Stimulated activated CD4-positive, alpha-beta T cell treated with anti-CD3 and anti-CD28 coated beads, Interleukin-12 subunit alpha, Interleukin-12 subunit beta, amount 100 ng/mL, for 4 hours (primary cell): Measurements from ENCODE around the gene ANKRD6.
"Not testable (repeated sequence)": the region's sequence is repeated elsewhere in the genome, so short reads cannot be mapped to it uniquely, and the experiment has no call there.

Experiments used
- DNase-seq: peaks from one replicate; pipeline ENCODE4 v3.0.0-alpha.2; 2020

Gene ANKRD6

DNA sequence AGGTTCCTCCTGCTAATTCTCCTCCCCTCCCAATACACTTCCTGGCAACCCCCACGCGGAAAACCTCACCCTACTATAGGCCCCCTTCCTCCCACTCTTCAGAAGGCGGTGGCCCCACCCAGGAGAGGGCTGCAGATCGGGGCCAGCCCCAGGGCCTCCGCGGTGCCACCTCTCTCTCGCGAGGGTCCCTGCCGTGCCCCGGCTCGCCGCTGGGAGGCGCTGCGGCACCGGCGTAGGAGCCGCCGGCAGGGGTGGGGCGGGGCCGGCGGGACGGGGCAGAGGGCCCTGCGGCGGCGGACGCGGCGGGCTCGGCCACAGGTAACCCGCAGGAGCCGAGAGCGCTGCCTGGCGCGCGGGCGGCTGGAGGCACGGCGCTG is at the start of gene ANKRD6:
ANKRD6 (plus strand) TSS at position 278 of the 377 bp plus-strand sequence. CDS start 133,825 bp downstream, outside the sequence.
- DNase-seq, result peak; percentile 84

DNA sequence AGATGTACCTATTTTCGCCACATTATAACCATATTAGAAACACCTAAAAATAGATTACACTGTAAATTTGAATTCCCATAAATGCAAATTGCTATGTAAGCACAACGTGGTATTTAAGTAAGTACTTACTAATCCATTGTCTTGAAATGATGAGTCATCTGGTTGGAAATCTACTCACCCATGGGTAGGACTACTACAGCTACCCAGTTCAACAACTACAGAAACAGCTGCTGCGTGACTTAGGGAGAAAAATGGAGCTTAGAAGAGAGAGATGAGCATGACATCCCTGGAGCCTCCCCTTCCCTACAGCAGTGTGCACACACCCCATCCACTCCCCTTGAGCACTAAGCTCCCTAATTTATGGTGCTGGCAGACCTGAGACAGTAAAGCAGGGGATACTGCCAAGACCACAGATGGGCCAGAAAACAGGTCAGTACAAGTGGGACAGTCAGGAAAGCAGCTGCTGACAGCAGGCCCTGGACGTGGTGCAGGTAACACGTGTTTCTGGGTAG is 47.7 kb upstream of the ANKRD6 start:
- DNase-seq, result no peak

DNA sequence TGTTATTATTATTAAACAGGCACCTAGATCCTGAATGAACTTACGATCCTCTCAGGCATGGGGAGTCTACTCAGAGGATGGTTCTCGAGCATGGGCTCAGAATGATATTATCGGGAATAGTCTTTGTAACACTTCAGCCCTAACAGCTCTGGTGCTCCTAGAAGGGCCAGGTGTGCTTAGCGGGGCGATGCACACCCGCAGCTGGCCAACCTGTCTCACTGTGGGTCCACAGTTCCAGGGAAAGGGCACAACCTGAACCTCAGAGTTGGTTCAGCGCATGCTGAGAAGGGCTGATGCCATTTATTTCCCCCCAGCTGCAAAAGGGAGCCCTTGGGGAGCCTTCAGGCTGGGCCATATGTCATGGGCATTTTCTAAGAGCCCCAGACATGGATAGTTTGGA is 47.1 kb upstream of the ANKRD6 start:
- DNase-seq, result no peak

DNA sequence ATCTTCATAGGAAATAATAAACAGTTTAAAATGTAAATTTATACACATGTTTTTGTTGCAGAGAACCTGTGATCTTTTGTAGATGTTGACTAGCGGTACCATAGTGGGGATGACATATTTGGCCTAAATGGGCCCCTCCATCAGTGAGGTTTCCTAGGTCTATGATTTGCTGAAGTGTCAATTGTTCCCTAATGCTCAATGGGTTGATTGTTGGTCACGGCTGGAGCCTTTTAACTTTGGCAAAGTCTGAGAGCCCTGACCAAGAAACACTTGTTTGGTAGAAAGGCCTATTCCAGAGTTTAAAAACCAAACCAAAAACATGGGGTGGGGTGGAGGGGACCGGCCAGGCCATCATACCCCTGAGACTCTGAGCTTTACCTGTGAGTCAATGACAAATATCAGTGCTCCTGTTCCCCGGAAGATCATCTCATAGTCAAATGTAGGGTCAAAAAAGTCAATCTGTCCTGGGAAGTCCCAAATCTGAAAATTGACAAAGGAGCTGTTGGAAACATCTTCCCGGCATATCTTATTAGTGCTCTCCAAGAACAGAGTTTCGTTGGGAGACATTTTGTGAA is 45.9 kb upstream of the ANKRD6 start:
- DNase-seq, result no peak

DNA sequence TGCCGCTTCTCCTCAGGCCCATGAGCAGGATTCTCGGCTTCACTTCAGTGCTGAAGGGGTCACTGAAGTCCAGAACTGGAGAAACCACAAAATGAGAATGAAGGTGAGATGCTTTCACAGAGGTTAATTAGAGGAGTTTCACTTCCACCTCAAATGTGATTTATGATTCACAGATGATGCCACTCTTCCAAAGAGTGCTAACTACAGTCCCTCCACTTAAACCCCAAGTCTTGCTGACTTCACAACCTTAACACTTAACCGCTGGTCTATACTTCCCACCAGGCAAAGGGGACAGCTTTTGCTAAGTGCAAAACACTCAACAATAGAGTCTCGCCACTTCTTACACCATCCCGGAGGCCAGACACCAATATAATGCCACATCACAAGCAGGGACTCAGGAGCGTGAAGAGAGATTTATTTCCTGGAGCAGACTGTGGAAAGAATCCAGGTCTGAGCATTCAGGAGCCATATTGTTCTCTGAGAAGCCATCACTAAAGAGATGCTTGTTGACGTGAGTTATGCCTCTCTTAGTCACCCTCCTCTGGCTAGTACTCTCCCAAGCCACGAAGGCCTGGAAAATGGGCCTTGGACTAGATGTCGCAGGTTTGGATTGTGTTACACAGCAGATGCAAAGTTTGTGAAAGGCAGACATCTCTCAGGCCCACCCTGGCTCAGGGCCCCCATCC is 45.3 kb upstream of the ANKRD6 start:
- no peak for DNase-seq

DNA sequence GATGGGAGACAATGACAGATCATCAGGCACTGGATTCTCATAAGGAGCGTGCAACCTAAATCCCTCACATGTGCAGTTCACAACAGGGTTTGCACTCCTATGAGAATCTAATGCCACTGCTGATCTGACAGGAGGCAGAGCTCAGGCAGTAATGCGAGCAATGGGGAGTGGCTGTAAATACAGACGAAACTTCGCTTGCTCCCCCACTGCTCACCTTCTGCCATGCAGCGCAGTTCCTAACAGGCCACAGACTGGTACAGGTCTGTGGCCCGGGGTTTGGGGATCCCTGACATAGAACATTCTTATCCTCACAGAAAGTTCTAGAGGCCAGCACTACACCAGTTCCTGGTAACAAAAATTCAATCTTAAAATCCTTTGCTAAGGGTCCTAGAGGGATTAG is 44.1 kb upstream of the ANKRD6 start:
- DNase-seq, result no peak

DNA sequence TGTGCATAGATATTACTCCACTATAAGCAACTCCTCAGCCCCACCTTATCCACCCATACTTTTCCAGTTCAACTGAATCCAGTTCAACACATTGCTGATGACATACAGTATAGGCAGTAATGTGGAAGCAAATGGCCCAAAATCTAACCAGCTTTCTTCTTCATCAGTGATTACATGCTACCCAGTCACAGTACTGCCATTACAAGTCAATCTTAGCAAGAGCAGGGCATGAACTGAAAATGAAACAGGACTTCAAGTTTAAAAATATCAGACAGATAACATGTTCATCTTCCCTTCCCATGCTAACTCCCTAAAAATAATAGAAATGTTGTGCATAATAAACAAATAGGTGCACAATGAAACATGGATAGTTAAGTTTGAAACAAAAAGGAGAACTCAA is 40.1 kb upstream of the ANKRD6 start:
- DNase-seq, result no peak

DNA sequence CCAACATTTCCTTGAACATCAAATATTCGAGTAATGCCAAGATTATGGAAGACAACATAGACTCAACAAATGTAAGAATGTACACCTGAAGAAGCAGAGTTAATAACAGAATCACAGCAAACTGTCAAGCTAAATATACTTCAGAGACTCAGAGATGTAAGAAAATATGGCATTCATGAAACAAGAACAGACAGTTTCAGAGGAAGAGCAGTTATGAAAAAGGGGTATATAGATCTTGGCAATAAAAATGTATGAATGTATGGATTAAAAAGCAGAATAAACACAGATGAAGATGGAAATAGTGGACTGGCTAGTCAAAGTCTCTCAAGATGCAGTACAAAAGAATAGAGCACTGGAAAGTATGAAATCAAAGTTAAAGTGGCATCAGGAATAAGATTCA is 39.3 kb upstream of the ANKRD6 start:
- no peak for DNase-seq

DNA sequence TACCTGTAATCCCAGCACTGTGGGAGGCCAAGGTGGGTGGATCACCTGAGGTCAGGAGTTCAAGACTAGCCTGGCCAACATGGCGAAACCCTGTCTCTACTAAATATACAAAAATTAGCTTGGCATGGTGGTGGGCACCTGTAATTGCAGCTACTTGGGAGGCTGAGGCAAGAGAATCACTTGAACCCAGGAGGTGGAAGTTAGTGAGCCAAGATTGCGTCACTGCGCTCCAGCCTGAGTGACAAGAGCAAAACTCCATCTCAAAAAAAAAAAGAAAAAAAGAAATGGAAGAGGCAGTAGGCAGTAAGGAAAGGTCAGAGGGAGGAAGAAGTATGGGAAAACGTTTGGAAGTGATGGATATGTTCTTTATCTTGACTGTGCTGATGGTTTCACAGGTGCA is 35.1 kb upstream of the ANKRD6 start:
- DNase-seq, result not testable (repeated sequence)

DNA sequence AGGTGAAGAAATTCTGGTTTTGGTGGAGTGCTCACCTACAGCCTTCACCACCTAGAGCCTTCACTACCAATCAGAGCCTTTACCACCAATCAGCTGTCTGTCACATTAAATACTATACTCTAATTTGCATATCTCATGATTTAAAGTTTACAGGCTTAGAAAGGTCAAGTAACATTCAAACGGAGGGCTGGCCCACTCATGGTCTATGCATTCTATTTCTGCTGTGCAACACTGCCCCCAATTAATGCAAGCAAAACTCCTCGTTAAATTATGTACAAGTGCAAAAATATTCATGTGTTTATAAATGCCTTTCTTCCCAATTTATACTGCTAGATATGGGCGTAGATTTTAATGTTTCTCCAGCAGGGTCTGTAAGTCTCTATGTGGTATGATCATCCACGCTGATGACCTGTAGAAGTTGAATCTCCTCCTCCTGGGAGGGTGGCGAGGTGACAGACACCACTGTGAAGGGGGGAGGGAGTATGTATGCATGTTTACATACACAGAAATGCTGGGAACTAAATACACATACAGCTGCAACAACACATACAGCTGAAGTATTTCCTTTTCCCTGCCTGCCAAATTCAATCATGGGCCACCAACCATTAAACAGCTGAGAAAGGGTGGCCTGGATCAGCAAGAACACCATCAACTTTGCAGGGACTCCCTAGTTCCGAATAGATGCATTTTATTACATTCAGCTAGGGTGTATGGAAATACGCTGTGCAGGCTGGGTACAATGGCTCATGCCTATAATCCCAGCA is 34.0 kb upstream of the ANKRD6 start:
- no peak for DNase-seq

DNA sequence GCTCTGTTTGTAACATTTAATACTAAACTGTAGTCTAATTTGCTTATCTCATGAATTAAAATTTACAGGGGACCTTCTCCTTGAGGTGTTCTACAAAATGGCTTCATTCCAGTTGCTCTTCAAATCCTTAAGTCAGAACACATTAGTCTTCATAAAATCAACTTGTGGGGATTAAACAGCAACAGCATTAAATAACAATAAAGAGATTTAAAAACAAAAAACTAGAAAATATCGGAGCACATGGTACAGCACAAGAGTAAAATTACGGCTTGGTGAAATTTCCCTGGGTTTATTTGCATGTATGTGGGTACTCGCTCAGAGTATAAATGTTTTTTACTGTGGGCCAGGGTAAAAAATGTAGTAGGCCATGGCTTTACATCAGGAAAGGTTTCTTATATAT is 32.9 kb upstream of the ANKRD6 start:
- DNase-seq, result no peak

DNA sequence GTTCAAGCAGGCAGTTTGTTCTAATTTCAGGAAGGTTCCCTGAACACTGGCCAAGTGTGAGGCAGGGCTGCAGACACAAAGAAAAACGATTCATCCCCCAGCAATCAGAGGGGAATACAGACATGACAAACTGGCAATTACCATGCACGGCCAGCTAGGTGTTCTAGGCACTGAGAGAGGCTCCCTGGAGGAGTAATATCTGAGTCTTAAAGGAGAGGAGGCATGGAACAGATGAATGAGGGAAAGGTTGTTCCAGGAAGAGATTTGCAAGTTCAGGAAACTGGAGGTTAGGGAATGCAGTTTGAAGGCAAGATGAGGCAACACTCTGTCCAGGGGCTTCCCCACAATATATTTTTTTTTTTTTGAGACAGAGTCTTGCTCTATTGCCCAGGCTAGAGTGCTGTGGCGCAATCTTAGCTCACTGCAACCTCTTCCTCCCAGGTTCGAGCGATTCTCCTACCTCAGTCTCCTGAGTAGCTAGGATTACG is 32.0 kb upstream of the ANKRD6 start:
- DNase-seq, result no peak

DNA sequence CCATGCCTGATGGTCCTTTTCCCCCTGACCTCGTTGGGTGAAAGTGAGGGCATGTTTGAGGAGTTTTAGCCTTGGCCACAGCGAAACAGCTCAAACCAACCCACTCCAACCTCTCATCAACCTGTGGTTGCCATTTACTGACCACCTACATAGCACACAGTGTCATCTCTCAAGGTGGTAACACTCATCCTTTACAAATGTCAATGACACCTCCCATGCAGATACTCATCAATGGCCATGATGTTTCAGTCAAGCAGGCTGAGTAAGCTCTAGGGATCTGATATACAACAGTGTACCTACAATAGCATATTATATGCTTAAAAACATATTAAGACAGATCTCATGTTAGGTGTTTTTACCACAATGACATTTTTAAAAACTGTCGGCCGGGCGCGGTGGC is 30.2 kb upstream of the ANKRD6 start:
- DNase-seq, result no peak

DNA sequence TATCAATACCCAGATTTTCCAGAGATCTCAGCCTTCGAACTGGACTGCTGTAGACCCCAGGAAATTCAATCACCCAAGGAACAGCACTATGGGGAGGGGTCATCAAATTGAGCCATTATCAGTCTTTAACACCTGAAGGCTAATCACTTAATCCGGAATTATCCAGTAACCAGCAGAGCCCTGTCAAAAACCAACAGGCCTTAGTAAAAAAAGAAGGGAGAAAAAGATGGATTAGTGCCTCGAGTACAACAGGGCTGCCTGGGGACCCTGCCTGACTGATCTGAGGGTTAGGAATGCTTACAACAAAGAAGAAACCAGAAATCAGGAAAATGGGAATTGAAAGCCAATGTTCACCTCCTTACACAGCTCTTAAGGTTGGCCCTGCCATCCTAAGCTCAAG is 28.4 kb upstream of the ANKRD6 start:
- DNase-seq, result no peak

DNA sequence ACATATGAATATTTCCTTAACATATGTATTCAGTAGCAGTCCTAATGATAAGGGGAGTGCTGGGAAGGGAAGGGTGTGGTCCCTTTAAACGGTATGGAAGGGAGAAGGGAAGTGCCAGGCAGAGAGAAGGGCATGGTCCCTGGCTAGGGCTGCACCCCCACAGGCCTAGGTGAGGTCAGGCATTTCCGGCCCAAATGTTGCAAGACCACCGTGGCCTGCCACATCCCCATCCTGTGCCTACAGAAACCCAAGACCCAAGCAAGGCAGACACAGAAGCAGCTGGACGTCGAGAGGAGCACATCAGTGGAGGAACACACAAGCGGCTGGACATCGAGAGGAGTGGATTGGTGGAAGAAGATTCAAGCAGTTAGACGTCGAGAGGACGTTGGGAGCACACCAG is 26.8 kb upstream of the ANKRD6 start:
- no peak for DNase-seq

DNA sequence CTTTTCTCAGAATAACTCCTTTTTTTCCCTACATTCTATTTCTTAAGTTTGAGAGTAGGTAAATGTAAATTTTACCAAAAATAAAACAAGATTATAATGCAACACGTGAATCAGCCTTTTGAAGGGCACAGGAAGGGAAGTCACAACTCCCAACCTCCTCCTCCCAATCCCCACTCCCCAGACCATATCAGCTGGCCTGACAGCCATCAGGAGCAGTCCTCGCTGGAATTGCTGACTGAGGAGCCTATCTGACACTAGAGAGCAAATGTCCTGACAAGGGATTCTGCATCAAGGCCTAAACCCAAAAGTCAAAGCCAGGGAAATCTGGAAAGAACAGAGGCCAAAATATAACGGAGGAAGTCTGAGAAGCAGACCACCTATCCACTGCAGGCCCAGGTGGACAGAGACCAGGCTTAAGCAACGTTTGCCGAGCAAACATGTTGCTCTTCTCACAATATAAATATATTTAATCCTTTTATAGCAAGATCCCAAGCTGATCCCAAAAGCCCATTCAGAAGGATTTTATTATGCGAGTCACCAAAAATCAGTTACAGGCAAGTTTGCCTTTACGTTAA is 23.4 kb upstream of the ANKRD6 start:
- no peak for DNase-seq

DNA sequence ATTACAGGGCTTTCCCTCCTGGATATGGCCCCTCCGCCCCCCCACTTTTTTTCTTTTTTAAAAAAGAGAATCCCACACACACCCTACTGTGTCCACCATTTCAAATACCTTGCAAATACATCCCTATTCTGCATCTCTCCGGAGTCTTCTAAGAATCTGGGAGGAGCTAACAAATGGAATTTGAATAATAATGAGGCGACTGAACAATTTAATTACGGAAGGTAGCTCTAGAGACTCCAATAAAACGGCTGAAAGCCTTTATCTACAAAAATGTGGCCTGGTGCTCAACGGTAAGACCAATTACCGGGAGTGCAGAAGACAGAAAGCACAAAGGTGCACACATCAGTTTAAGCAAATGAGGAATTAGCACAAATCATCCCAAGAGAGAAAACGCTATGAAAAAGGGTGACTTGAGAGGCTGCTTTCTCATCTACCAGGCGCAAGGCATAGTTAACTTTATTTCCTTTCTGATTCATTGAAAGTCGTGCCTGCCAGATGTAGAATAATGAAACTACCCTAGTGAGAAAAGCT is 22.7 kb upstream of the ANKRD6 start:
- DNase-seq, result no peak

DNA sequence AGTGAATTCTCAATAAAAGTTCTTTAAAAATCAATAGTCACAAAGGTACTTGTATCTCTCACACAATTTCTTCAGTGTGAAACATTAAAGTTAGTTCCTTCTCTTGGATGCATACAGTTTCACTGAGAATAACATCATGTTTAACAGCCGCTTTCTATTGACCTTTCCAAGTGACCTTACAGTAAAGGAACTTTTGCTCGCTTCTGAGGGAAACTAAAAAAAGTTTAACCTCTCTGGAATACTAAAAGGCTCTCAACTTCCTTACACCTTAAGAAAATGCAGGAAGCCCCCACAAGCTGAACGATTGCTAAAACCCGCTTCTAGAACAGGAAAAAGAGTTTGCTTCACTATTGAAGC is 22.2 kb upstream of the ANKRD6 start:
- no peak for DNase-seq

DNA sequence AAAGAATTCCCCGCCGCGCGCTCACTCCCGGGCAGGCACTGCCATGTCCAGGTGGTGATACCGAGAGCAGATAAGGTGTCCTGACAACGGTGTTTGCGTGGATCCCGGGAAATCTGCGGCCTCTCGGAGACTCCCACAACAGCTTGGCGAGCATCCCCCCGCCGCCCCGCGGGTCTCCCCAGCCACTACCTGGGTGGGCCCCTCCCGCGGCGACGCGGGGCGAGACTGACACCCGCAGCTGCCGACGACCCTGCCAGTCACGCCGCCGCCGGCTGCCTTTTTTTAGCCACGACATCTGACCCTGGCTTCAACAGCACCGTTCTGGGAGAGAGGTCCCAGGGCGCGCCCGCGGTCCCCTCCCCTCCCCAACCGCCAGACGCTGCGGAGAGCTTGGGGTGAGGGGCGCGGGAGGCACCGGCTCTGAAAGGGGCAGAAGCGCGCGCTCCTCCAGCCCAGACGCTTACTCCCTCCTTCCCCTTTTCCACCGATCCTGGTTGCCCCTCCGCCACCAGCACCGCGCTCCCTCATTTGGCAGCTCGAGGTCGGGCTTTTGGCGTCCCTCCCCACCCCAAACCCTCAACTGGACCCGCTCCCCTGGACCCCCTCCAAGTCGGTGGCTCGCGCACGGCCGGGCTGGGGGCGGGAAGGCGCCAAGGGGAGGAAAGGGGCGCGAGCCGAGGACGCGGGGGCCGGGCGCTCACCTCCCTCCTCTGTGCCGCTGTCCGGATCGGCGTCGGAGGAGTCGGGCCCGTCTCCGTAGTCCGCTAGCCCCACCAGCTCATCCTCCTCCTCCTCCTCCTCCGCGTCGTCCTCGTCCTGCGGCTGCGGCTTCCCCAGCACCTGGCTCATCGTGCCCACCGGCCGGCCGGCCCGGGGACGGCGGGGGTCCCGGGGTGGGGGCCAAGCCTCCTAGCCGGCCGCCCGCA is 21.5 kb upstream of the ANKRD6 start:
- peak; percentile 33 for DNase-seq

DNA sequence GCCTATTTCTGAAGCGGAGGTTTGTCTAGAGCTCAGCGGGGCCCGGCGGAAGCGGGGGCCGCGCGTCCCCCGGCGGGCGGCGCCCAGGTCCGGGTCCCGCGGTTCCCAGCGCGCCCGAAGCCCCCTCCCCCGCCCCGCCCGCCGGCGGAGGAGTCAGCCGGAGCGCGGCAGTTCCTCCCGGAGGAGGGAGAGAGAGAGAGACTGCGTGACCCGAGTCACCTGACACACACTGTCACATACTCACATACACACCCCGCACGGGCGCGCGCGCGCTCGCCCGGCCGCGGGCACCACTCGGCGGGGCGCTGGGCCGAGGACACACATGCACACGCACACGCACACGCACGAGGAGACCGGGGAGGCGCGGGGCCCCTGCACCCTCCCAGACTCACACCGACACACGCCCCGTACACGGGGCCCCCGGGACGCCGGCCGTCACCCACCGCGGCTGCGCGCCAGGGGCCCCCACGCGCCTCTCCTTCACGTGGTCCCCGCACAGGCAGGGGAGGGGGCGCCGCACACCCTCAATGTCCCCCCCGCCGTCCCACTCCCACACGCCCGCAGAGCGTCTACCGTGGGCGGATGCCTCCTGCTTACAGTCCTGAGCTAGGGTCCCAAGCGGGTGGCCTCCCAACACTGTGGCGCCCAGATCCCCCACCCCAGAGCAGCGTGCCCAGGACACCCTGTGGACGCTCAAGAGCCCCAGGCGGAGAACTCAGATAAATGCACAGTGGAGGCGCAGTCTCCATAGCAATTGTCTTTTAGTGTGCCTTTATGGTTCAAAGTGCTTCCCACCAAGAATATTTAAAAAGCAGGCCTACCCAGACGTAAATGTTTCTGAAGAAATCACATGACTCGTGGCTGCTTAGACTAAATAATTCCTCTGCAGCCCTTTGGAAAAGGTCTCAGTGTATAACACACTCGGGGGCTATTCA is 20.6 kb upstream of the ANKRD6 start, which contains the start of gene RRAGD:
RRAGD (minus strand) TSS at position 203 of the 935 bp plus-strand sequence. CDS start 280 bp downstream, outside the sequence.
- DNase-seq, result peak; percentile 52

DNA sequence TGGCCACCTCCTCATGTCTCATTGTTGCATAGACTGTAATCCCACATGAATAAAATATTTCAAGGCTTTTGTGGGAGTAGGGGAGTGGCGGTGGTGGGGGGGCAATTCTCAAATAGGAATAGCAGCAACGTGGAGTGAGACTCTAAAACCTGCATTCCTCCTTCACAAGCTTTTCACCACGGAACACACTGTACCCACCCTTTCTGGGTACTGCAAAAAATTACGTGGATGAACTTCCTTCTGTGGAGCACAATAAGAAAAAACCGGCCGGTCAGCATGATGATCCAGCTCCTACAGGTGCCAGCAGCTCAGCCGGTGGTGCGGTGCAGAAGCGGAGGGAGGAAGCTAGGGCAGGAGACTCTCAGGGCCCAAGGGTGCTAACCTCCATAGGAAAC is 19.9 kb upstream of the ANKRD6 start:
- DNase-seq, result no peak
